DND-41 (cell line): Measurements from ENCODE around the gene PCGF2.

Source experiments
- ATAC-seq: fragments of 200-7000 bp; cut with Tn5 transposase; 3 replicates; pipeline ENCODE4 v1.9.1; 2021; ENCODE audit warnings: low read depth; ENCODE audit not compliant: insufficient read depth
- DNase-seq: peaks from one replicate; pipeline ENCODE4 v3.0.0-alpha.2; 2020
- H2AFZ ChIP-seq: 2 replicates; pipeline ENCODE4 v1.6.0; 2012; ENCODE audit warnings: low read depth, low read length
- H3K27ac ChIP-seq: 2 replicates; pipeline ENCODE4 v1.5.1; 2012; ENCODE audit warnings: low read length, inconsistent platforms
- H3K27me3 ChIP-seq: fragments of 200-600 bp; sonication (generic); 2 replicates; pipeline ENCODE4 v1.6.0; 2012; ENCODE audit warnings: low read length, mild to moderate bottlenecking, inconsistent platforms; ENCODE audit not compliant: insufficient read depth, poor library complexity
- H3K36me3 ChIP-seq: 2 replicates; pipeline ENCODE4 v1.5.1; 2012; ENCODE audit warnings: low read length, inconsistent platforms; ENCODE audit not compliant: insufficient read depth
- H3K4me1 ChIP-seq: 2 replicates; pipeline ENCODE4 v1.5.1; 2012; ENCODE audit warnings: mild to moderate bottlenecking, low read length; ENCODE audit not compliant: insufficient read depth
- H3K4me2 ChIP-seq: 2 replicates; pipeline ENCODE4 v1.6.0; 2012; ENCODE audit warnings: mild to moderate bottlenecking, moderate library complexity, low read length, inconsistent platforms; ENCODE audit not compliant: insufficient read depth
- H3K4me3 ChIP-seq, 2 experiments: fragments of 200-600 bp in 1 of 2; shearing (Covaris generic) in 1 of 2; 2 replicates each; pipeline ENCODE4 v1.5.1; 2012 to 2016; ENCODE audit warnings: inconsistent platforms in 2 of 2, low read length in 2 of 2, mild to moderate bottlenecking in 2 of 2, low read depth in 1 of 2, moderate library complexity in 1 of 2
- H3K79me2 ChIP-seq: 2 replicates; pipeline ENCODE4 v1.6.0; 2012; ENCODE audit warnings: low read length, inconsistent platforms; ENCODE audit not compliant: insufficient read depth
- H3K9ac ChIP-seq: 2 replicates; pipeline ENCODE4 v1.6.0; 2012; ENCODE audit warnings: low read depth, mild to moderate bottlenecking, inconsistent platforms, low read length, moderate library complexity
- H3K9me3 ChIP-seq: 2 replicates; pipeline ENCODE4 v1.5.1; 2012; ENCODE audit warnings: low read length, moderate library complexity, mild to moderate bottlenecking, inconsistent platforms; ENCODE audit not compliant: insufficient read depth, severe bottlenecking
- H4K20me1 ChIP-seq: 2 replicates; pipeline ENCODE4 v1.6.0; 2012; ENCODE audit warnings: low read length; ENCODE audit not compliant: insufficient read depth
- EZH2 ChIP-seq: IDR thresholded peaks from 3 replicates; pipeline ENCODE4 v1.6.1; 2012; ENCODE audit warnings: borderline replicate concordance, low read depth, mild to moderate bottlenecking, moderate library complexity, low read length, inconsistent platforms; ENCODE audit not compliant: severe bottlenecking
- TF ChIP-seq, protein P1 (sequence below): IDR thresholded peaks from 2 replicates; pipeline ENCODE4 v1.5.1; 2012; ENCODE audit warnings: borderline replicate concordance, low read length, moderate library complexity, mild to moderate bottlenecking; ENCODE audit not compliant: poor library complexity, severe bottlenecking; ENCODE audit errors: extremely low read depth

The PCGF2 gene

GRCh38 chr17:38685491-38685890 lies 62.6 kb downstream of the PCGF2 start:
- H3K9me3 ChIP-seq, result no peaks in the 10 kb centered on the region
- no peak for DNase-seq
- ATAC-seq, result no peak
- no peaks in the 10 kb centered on the region for H3K79me2 ChIP-seq
- no peak overlapping the region for H3K9ac ChIP-seq
- no peaks in the 10 kb centered on the region for H3K36me3 ChIP-seq
- no peaks in the 10 kb centered on the region for H4K20me1 ChIP-seq
- no peaks in the 10 kb centered on the region for H3K27me3 ChIP-seq
- H3K27ac ChIP-seq, result no peak overlapping the region
- TF ChIP-seq, protein P1, sequence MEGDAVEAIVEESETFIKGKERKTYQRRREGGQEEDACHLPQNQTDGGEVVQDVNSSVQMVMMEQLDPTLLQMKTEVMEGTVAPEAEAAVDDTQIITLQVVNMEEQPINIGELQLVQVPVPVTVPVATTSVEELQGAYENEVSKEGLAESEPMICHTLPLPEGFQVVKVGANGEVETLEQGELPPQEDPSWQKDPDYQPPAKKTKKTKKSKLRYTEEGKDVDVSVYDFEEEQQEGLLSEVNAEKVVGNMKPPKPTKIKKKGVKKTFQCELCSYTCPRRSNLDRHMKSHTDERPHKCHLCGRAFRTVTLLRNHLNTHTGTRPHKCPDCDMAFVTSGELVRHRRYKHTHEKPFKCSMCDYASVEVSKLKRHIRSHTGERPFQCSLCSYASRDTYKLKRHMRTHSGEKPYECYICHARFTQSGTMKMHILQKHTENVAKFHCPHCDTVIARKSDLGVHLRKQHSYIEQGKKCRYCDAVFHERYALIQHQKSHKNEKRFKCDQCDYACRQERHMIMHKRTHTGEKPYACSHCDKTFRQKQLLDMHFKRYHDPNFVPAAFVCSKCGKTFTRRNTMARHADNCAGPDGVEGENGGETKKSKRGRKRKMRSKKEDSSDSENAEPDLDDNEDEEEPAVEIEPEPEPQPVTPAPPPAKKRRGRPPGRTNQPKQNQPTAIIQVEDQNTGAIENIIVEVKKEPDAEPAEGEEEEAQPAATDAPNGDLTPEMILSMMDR, result no peak
- TF ChIP-seq EZH2, result no peak
- no peaks in the 10 kb centered on the region for H3K4me1 ChIP-seq
- H3K4me3 ChIP-seq, result no peak overlapping the region
- H3K4me2 ChIP-seq, result no peak overlapping the region
- H2AFZ ChIP-seq, result no peak overlapping the region
